NCI-H345 (cell line): ENCODE data around the gene YOD1.
A peak's percentile ranks its signal among the peaks of the same experiment; 100 is the strongest.

Source experiments
- DNase-seq: peaks from one replicate; lab custom pipeline; 2025; lab: John Stamatoyannopoulos, UW

Gene YOD1

GRCh38 chr1:207072233-207072632 lies 21.2 kb upstream of the YOD1 start:
- no peak for DNase-seq

GRCh38 chr1:207071426-207071825 lies 20.4 kb upstream of the YOD1 start:
- DNase-seq: no peak

GRCh38 chr1:207070811-207071210 lies 19.8 kb upstream of the YOD1 start:
- DNase-seq: no peak

- DNase-seq: no peak
Observed at GRCh38 chr1:207069858-207070506, 19.0 kb upstream of the YOD1 start.

GRCh38 chr1:207069061-207069460 lies 18.1 kb upstream of the YOD1 start:
- DNase-seq: no peak

- DNase-seq: no peak
Observed at GRCh38 chr1:207067665-207068064, 16.7 kb upstream of the YOD1 start.

GRCh38 chr1:207067185-207067584 lies 16.2 kb upstream of the YOD1 start:
- DNase-seq: no peak

- DNase-seq: no peak
Observed at GRCh38 chr1:207064561-207064960, 13.6 kb upstream of the YOD1 start.

GRCh38 chr1:207063014-207063413 lies 12.0 kb upstream of the YOD1 start:
- DNase-seq: no peak

GRCh38 chr1:207062058-207062457 lies 11.1 kb upstream of the YOD1 start:
- no peak for DNase-seq

- DNase-seq: no peak
Observed at GRCh38 chr1:207060596-207060995, 9.6 kb upstream of the YOD1 start.

GRCh38 chr1:207059881-207060280 lies 8.9 kb upstream of the YOD1 start:
- no peak for DNase-seq

GRCh38 chr1:207058878-207059867 lies 8.2 kb upstream of the YOD1 start:
- DNase-seq: peak; percentile 86

GRCh38 chr1:207058252-207058651 lies 7.2 kb upstream of the YOD1 start:
- no peak for DNase-seq

GRCh38 chr1:207056673-207057072 lies 5.7 kb upstream of the YOD1 start:
- no peak for DNase-seq

- DNase-seq: no peak
Observed at GRCh38 chr1:207055386-207056001, 4.5 kb upstream of the YOD1 start.

- no peak for DNase-seq
Observed at GRCh38 chr1:207054491-207054890, 3.5 kb upstream of the YOD1 start.

- DNase-seq: peak; percentile 99
Observed at GRCh38 chr1:207052911-207053769, 2.1 kb upstream of the YOD1 start, which contains the start of gene PFKFB2. TSS of gene PFKFB2 (plus strand) at chr1:207053275. CDS start at chr1:207054718, 1,443 bp downstream.

GRCh38 chr1:207050480-207051190 lies 373 bp downstream of the YOD1 start:
- DNase-seq: peak; percentile 95

GRCh38 chr1:207049974-207050391 lies 1.0 kb downstream of the YOD1 start:
- DNase-seq: peak; percentile 54

GRCh38 chr1:207049514-207049913 lies 1.5 kb downstream of the YOD1 start:
- DNase-seq: no peak
